Ascending aorta (tissue), 2 donors: ENCODE measurements around the gene EHMT1. TPM values are rescaled to one million over a fixed set of nuclear protein-coding genes. Genes with fewer than 3 reads are reported as not detected.

Experiments
- DNase-seq, 2 donors: peaks; one replicate each; pipeline ENCODE4 v3.0.0-alpha.2; 2019; ENCODE audit warnings: low spot score in 2 of 2
- H3K27ac ChIP-seq, 2 donors: fragments of 200-600 bp; sonication (generic); one replicate each; pipeline ENCODE4 v1.5.1; 2016 to 2017; ENCODE audit warnings: mild to moderate bottlenecking in 1 of 2
- H3K27me3 ChIP-seq: fragments of 200-600 bp; sonication (generic); one replicate; pipeline ENCODE4 v1.5.1; 2017
- H3K36me3 ChIP-seq, 2 donors: fragments of 200-600 bp; sonication (generic); one replicate each; pipeline ENCODE4 v1.5.1; 2016
- H3K4me1 ChIP-seq, 2 donors: fragments of 200-600 bp; sonication (generic); one replicate each; pipeline ENCODE4 v1.5.1; 2016 to 2017; ENCODE audit warnings: mild to moderate bottlenecking in 1 of 2
- H3K4me3 ChIP-seq, 2 donors: fragments of 200-600 bp; sonication (generic); one replicate each; pipeline ENCODE4 v1.5.1; 2016 to 2017; ENCODE audit warnings: mild to moderate bottlenecking in 1 of 2
- H3K9me3 ChIP-seq, 2 donors: fragments of 200-600 bp; sonication (generic); one replicate each; pipeline ENCODE4 v1.5.1; 2016
- CTCF ChIP-seq, 3 experiments: fragments of 200-600 bp in 2 of 3; fragments of 450-650 bp in 1 of 3; sonication (generic) in 2 of 3; IDR thresholded peaks; one replicate each; pipeline ENCODE4 v1.5.1; 2016 to 2019; ENCODE audit warnings: antibody characterized with exemption in 3 of 3, mild to moderate bottlenecking in 1 of 3, moderate library complexity in 1 of 3
- intact Hi-C: fragments of 100-400 bp; cut with DNase I; formaldehyde crosslinking; loops from one replicate; pipeline ENCODE4 v1.15.1; 2023
- total RNA-seq: library from RNA; depleted of rRNA; stranded (reverse); fragments of >200 nt; gene quantifications from one replicate; pipeline ENCODE4 v1.1.0, GENCODE V29; 2016

Gene EHMT1
- total RNA-seq, 1 donor from 2014 or later, result 49.9 TPM

- intact Hi-C loops, result no loop called here
- no peak for DNase-seq
- no peak for TF ChIP-seq CTCF (IDR thresholded peaks at IDR 0.05)
- Histone ChIP-seq H3K9me3 (no peaks in the 10 kb centered on the region), H3K4me3 (no peak overlapping the region), H3K36me3 (peaks cover 33 to 50% of the 10 kb centered on the region in 2 donors), H3K27me3 (no peaks in the 10 kb centered on the region), H3K27ac (no peak overlapping the region), H3K4me1 (no peaks in the 10 kb centered on the region)
Observed at GRCh38 chr9:137744632-137745183, 125.9 kb downstream of the EHMT1 start.

- Histone ChIP-seq H3K36me3 (peaks cover 33 to 49% of the 10 kb centered on the region in 2 donors), H3K4me3 (no peak overlapping the region), H3K27me3 (no peaks in the 10 kb centered on the region), H3K9me3 (no peaks in the 10 kb centered on the region), H3K4me1 (no peaks in the 10 kb centered on the region), H3K27ac (no peak overlapping the region)
- no peak for DNase-seq
- intact Hi-C loops, result no loop called here
- TF ChIP-seq CTCF (IDR thresholded peaks at IDR 0.05), result no peak
Observed at GRCh38 chr9:137745541-137745991, 126.8 kb downstream of the EHMT1 start.

GRCh38 chr9:137748311-137748710, 129.5 kb downstream of the EHMT1 start:
- Histone ChIP-seq H3K4me1 (no peaks in the 10 kb centered on the region), H3K36me3 (peaks cover 47 to 57% of the 10 kb centered on the region in 2 donors)
- intact Hi-C loops, result no loop called here

GRCh38 chr9:137748741-137749140, 129.9 kb downstream of the EHMT1 start:
- H3K36me3 ChIP-seq, result peaks cover 45 to 58% of the 10 kb centered on the region in 2 donors
- no peaks in the 10 kb centered on the region for H3K9me3 ChIP-seq
- DNase-seq, result no peak
- intact Hi-C loops, result no loop called here
- H3K4me1 ChIP-seq, result no peaks in the 10 kb centered on the region
- H3K27me3 ChIP-seq, result no peaks in the 10 kb centered on the region
- H3K27ac ChIP-seq, result no peak overlapping the region
- H3K4me3 ChIP-seq, result no peak overlapping the region
- no peak for TF ChIP-seq CTCF (IDR thresholded peaks at IDR 0.05)

More at GRCh38 chr9:137748311-137748710, 129.5 kb downstream of the EHMT1 start:
- Histone ChIP-seq H3K4me3 (no peak overlapping the region), H3K27me3 (no peaks in the 10 kb centered on the region), H3K9me3 (no peaks in the 10 kb centered on the region), H3K27ac (no peak overlapping the region)
- no peak for TF ChIP-seq CTCF (IDR thresholded peaks at IDR 0.05)
- no peak for DNase-seq

- H3K4me1 ChIP-seq, result no peaks in the 10 kb centered on the region
- peaks cover 39 to 59% of the 10 kb centered on the region in 2 donors for H3K36me3 ChIP-seq
- intact Hi-C loops, result no loop called here
- H3K27ac ChIP-seq, result no peak overlapping the region
- TF ChIP-seq CTCF (IDR thresholded peaks at IDR 0.05), result no peak
- no peaks in the 10 kb centered on the region for H3K9me3 ChIP-seq
- no peak overlapping the region for H3K4me3 ChIP-seq
- no peaks in the 10 kb centered on the region for H3K27me3 ChIP-seq
- DNase-seq, result no peak
Observed at GRCh38 chr9:137749511-137749910, 130.7 kb downstream of the EHMT1 start.

- DNase-seq, result no peak
- intact Hi-C loops, result no loop called here
- no peak overlapping the region for H3K27ac ChIP-seq
- no peak for TF ChIP-seq CTCF (IDR thresholded peaks at IDR 0.05)
- no peak overlapping the region for H3K4me3 ChIP-seq
- peaks cover 39 to 59% of the 10 kb centered on the region in 2 donors for H3K36me3 ChIP-seq
- H3K4me1 ChIP-seq, result no peaks in the 10 kb centered on the region
- no peaks in the 10 kb centered on the region for H3K9me3 ChIP-seq
- H3K27me3 ChIP-seq, result no peaks in the 10 kb centered on the region
Observed at GRCh38 chr9:137750007-137750406, 131.2 kb downstream of the EHMT1 start.
